PC-3 (cell line): ENCODE measurements around the gene ELAC2. TPM values are rescaled to one million over a fixed set of nuclear protein-coding genes. Genes with fewer than 3 reads are reported as not detected.

ENCODE experiments used
- ATAC-seq: fragments of 200-7000 bp; cut with Tn5 transposase; 2 replicates; pipeline ENCODE4 v1.9.1; 2020; ENCODE audit warnings: mild to moderate bottlenecking, moderate library complexity
- BruUV-seq: library from RNA; stranded (reverse); fragments of 400-500 nt; replicated peaks from 2 replicates; lab custom pipeline; 2021; lab: Mats Ljungman, UMichigan
- CTCF ChIA-PET: fragments of 300-600 bp; sonication (Branson Sonifier 250); formaldehyde crosslinking; loops from one replicate; lab custom pipeline; 2022; ENCODE audit warnings: antibody characterized with exemption; lab: Charles Lee
- POLR2A ChIA-PET: fragments of 300-600 bp; sonication (Branson Sonifier 250); formaldehyde crosslinking; loops from one replicate; lab custom pipeline; 2022; ENCODE audit warnings: antibody characterized with exemption; ENCODE audit not compliant: unreplicated experiment; lab: Charles Lee
- DNase-seq: peaks from one replicate; pipeline ENCODE4 v3.0.0-alpha.2; 2015
- H2AFZ ChIP-seq: fragments of 300-600 bp; sonication (generic); 2 replicates; pipeline ENCODE4 v1.6.0; 2016; ENCODE audit warnings: antibody characterized with exemption, low read length
- H3F3A ChIP-seq: fragments of 300-600 bp; sonication (generic); one replicate; pipeline ENCODE4 v1.6.0; 2017; ENCODE audit warnings: antibody characterized with exemption, low read length, control low read depth, mild to moderate bottlenecking; ENCODE audit not compliant: unreplicated experiment
- H3K27ac ChIP-seq: fragments of 300-600 bp; sonication (generic); 2 replicates; pipeline ENCODE4 v1.5.1; 2016; ENCODE audit warnings: mild to moderate bottlenecking, low read length
- H3K27me3 ChIP-seq: fragments of 300-600 bp; sonication (generic); 2 replicates; pipeline ENCODE4 v1.6.1; 2016; ENCODE audit warnings: low read length, mixed read lengths
- H3K36me3 ChIP-seq: fragments of 300-600 bp; sonication (generic); 2 replicates; pipeline ENCODE4 v1.6.1; 2016; ENCODE audit warnings: low read depth, mixed run types, low read length, mixed read lengths
- H3K4me1 ChIP-seq: fragments of 300-600 bp; sonication (generic); 2 replicates; pipeline ENCODE4 v1.5.1; 2016; ENCODE audit warnings: low read length; ENCODE audit not compliant: insufficient read depth
- H3K4me2 ChIP-seq: fragments of 300-600 bp; sonication (generic); 2 replicates; pipeline ENCODE4 v1.6.0; 2016; ENCODE audit warnings: low read length
- H3K4me3 ChIP-seq: fragments of 300-600 bp; sonication (generic); 2 replicates; pipeline ENCODE4 v1.5.1; 2016; ENCODE audit warnings: mild to moderate bottlenecking, low read length, mixed read lengths
- H3K79me2 ChIP-seq: fragments of 300-600 bp; sonication (generic); 2 replicates; pipeline ENCODE4 v1.6.1; 2017; ENCODE audit warnings: low read length, mixed read lengths
- H3K9ac ChIP-seq: fragments of 300-600 bp; sonication (generic); 2 replicates; pipeline ENCODE4 v1.6.0; 2016; ENCODE audit warnings: mild to moderate bottlenecking, low read length
- H3K9me2 ChIP-seq: fragments of 300-600 bp; sonication (generic); replicated peaks from 2 replicates; pipeline ENCODE4 v1.6.1; 2016; ENCODE audit warnings: mixed run types, low read length, mixed read lengths
- H3K9me3 ChIP-seq: fragments of 300-600 bp; sonication (generic); 2 replicates; pipeline ENCODE4 v1.6.1; 2016; ENCODE audit warnings: low read length, mixed read lengths
- H4K20me1 ChIP-seq: fragments of 300-600 bp; sonication (generic); 2 replicates; pipeline ENCODE4 v1.6.1; 2016; ENCODE audit warnings: low read length, mixed read lengths
- EZH2 ChIP-seq: fragments of 300-600 bp; sonication (generic); IDR thresholded peaks from one replicate; pipeline ENCODE4 v1.6.1; 2017; ENCODE audit warnings: antibody characterized with exemption, mild to moderate bottlenecking, low read length; ENCODE audit not compliant: unreplicated experiment
- EZH2phosphoT487 ChIP-seq: fragments of 300-600 bp; sonication (generic); IDR thresholded peaks from 2 replicates; pipeline ENCODE4 v1.6.1; 2018; ENCODE audit warnings: mild to moderate bottlenecking, antibody characterized with exemption, low read length, borderline replicate concordance
- intact Hi-C: fragments of 100-400 bp; cut with micrococcal nuclease; formaldehyde crosslinking; loops from 2 replicates; pipeline ENCODE4 v1.9.0; 2023
- total RNA-seq: library from RNA; depleted of rRNA; stranded (reverse); fragments of >200 nt; gene quantifications from 2 replicates; pipeline ENCODE4 v1.2.3, GENCODE V29; 2014
- TF ChIP-seq, protein P1 (sequence below): fragments of 300-600 bp; sonication (generic); conservative IDR thresholded peaks from 2 replicates; pipeline ENCODE4 v1.5.1; 2017; ENCODE audit warnings: antibody characterized with exemption, low read depth, mild to moderate bottlenecking, low read length

Gene ELAC2
- total RNA-seq, 1 experiment from 2014 or later, result 270 TPM

GRCh38 chr17:12955521-12955920, 62.3 kb downstream of the ELAC2 start:
- Histone ChIP-seq H3K4me1 (no peaks in the 10 kb centered on the region), H3K4me2 (no peak overlapping the region), H3K27me3 (peaks cover 16% of the 10 kb centered on the region), H3K9ac (no peak overlapping the region), H3K79me2 (no peaks in the 10 kb centered on the region), H3F3A (no peaks in the 10 kb centered on the region), H4K20me1 (no peaks in the 10 kb centered on the region), H3K36me3 (no peaks in the 10 kb centered on the region), H3K9me2 (no peaks in the 10 kb centered on the region; the same call in 1 of the 2 replicates), H2AFZ (no peak overlapping the region), H3K27ac (no peak overlapping the region), H3K4me3 (no peak overlapping the region), H3K9me3 (no peaks in the 10 kb centered on the region)
- DNase-seq, result no peak
- ChIA-PET POLR2A (no interaction called here), CTCF (no interaction called here)
- intact Hi-C loops, result no loop called here
- ATAC-seq, result no peak
- no TSS peak for BruUV-seq
- TF ChIP-seq, protein P1, sequence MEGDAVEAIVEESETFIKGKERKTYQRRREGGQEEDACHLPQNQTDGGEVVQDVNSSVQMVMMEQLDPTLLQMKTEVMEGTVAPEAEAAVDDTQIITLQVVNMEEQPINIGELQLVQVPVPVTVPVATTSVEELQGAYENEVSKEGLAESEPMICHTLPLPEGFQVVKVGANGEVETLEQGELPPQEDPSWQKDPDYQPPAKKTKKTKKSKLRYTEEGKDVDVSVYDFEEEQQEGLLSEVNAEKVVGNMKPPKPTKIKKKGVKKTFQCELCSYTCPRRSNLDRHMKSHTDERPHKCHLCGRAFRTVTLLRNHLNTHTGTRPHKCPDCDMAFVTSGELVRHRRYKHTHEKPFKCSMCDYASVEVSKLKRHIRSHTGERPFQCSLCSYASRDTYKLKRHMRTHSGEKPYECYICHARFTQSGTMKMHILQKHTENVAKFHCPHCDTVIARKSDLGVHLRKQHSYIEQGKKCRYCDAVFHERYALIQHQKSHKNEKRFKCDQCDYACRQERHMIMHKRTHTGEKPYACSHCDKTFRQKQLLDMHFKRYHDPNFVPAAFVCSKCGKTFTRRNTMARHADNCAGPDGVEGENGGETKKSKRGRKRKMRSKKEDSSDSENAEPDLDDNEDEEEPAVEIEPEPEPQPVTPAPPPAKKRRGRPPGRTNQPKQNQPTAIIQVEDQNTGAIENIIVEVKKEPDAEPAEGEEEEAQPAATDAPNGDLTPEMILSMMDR, result no peak
- TF ChIP-seq EZH2, result no peak
- no peak for TF ChIP-seq EZH2phosphoT487

- ChIA-PET CTCF (no interaction called here), POLR2A (no interaction called here)
Measured at GRCh38 chr17:12953156-12953555, 64.7 kb downstream of the ELAC2 start.

DNA sequence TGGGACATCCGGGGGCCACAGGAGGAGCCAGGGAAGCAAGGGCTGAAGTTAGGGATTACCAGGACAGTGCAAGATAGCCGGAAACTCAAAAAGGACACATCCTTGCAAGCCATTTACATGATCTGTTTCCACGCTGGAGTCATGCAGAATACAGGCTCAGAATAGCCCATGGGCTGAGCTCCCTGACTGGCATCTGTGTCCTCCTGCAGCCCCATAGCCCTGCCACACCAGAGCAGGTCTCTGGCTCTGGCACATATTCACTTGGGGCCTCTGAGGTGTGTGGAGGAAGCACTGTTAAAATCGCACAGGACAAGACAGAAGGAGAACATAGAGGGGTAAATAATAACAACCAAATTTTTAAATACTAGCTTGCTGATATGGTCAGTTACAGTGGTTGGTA, 65.8 kb downstream of the ELAC2 start:
- POLR2A ChIA-PET, result no interaction called here
- Histone ChIP-seq H3K9me2 (no peaks in the 10 kb centered on the region; the same call in 1 of the 2 replicates), H3K36me3 (no peaks in the 10 kb centered on the region), H2AFZ (no peak overlapping the region), H3K9ac (no peak overlapping the region), H3K4me1 (no peaks in the 10 kb centered on the region), H3K4me3 (no peak overlapping the region), H4K20me1 (no peaks in the 10 kb centered on the region), H3K4me2 (no peak overlapping the region), H3K9me3 (no peaks in the 10 kb centered on the region), H3F3A (no peaks in the 10 kb centered on the region), H3K27me3 (peaks cover 22% of the 10 kb centered on the region), H3K79me2 (no peaks in the 10 kb centered on the region), H3K27ac (no peak overlapping the region)
- no peak for ATAC-seq
- CTCF ChIA-PET, result no interaction called here
- intact Hi-C loops, result no loop called here
- no peak for TF ChIP-seq EZH2phosphoT487
- TF ChIP-seq EZH2, result no peak
- TF ChIP-seq, protein P1, result no peak
- no TSS peak for BruUV-seq
- no peak for DNase-seq

More at GRCh38 chr17:12953156-12953555, 64.7 kb downstream of the ELAC2 start:
- Histone ChIP-seq H3K9me2 (no peaks in the 10 kb centered on the region; the same call in 1 of the 2 replicates), H3K79me2 (no peaks in the 10 kb centered on the region), H2AFZ (no peak overlapping the region), H3F3A (no peaks in the 10 kb centered on the region), H3K36me3 (no peaks in the 10 kb centered on the region), H3K9me3 (no peaks in the 10 kb centered on the region), H3K27me3 (peaks cover 24% of the 10 kb centered on the region), H3K4me2 (no peak overlapping the region), H3K4me3 (no peak overlapping the region), H3K4me1 (no peaks in the 10 kb centered on the region), H3K9ac (no peak overlapping the region), H3K27ac (no peak overlapping the region), H4K20me1 (no peaks in the 10 kb centered on the region)
- no TSS peak for BruUV-seq
- intact Hi-C loops, result no loop called here
- no peak for TF ChIP-seq EZH2
- TF ChIP-seq, protein P1, result no peak
- TF ChIP-seq EZH2phosphoT487, result no peak
- DNase-seq (no peak), ATAC-seq (no peak)
